Adrenal gland (tissue), 5 donors: ENCODE measurements around the gene SGMS1.

Experiments used
- CTCF ChIP-seq, 6 experiments: fragments of 450-650 bp in 4 of 6; fragments of 200-600 bp in 2 of 6; sonication (generic) in 1 of 6; IDR thresholded peaks; 1 replicate in 5 of 6; 2 replicates in 1 of 6; pipeline versions ENCODE4 v1.5.1 to v1.8.0; 2016 to 2021; ENCODE audit warnings: antibody characterized with exemption in 6 of 6, mild to moderate bottlenecking in 2 of 6, moderate library complexity in 1 of 6
- POLR2A ChIP-seq, 2 donors: fragments of 450-650 bp; IDR thresholded peaks; one replicate each; pipeline ENCODE4 v1.6.1; 2017; ENCODE audit warnings: antibody characterized with exemption in 2 of 2, mild to moderate bottlenecking in 2 of 2, moderate library complexity in 1 of 2
- donor health status: DM: no; HTN: no; CAD: no.

- TF ChIP-seq POLR2A (IDR thresholded peaks at IDR 0.05) (no peak), CTCF (IDR thresholded peaks at IDR 0.05) (no peak)
Measured at GRCh38 chr10:50631052-50631451, 7.3 kb upstream of the SGMS1 start.
